Measurements from ENCODE around the gene TMEM178A. TPM values are rescaled to one million over a fixed set of nuclear protein-coding genes. Genes with fewer than 3 reads are reported as not detected.
A peak's percentile ranks its signal among the peaks of the same experiment; 100 is the strongest.

TMEM178A gene
- total RNA-seq, 1 experiment from 2014 or later = 7.5 TPM

GRCh38 chr2:39666491-39667101 lies 879 bp downstream of the TMEM178A start:
- Histone ChIP-seq H3K4ac (ENCODE audit: low read depth, low read length) (no peak overlapping the region), H3K27me3 (ENCODE audit: insufficient read depth, low read length) (peaks cover 6% of the 10 kb centered on the region; the same call in 1 of the 2 replicates)
- H3K27ac Mint-ChIP-seq = peak overlapping the region in 1 of 3 experiments; percentile 82; a peak in 2 of 7 replicates

More at GRCh38 chr2:39666491-39667101, 879 bp downstream of the TMEM178A start:
- peaks cover 4% of the 10 kb centered on the region; the same call in 1 of the 2 replicates for H3K79me2 ChIP-seq (ENCODE audit: insufficient read depth, low read length)
- H2BK120ac ChIP-seq (ENCODE audit: low read depth, low read length, poor library complexity, severe bottlenecking) = no peak overlapping the region
- H2BK20ac ChIP-seq (ENCODE audit: low read depth, low read length, poor library complexity, severe bottlenecking) = no peak overlapping the region
- H4K5ac ChIP-seq (ENCODE audit: insufficient read length, low read depth, low read length) = no peak overlapping the region
- no peak overlapping the region for H4K91ac ChIP-seq (ENCODE audit: insufficient read length, low read depth, low read length)
- Mint-ChIP-seq H3K36me3 (ENCODE audit: insufficient read depth in 1 of 3, low read depth in 3 of 3) (peaks cover 0 to 1% (median 0%) of the 10 kb centered on the region in 3 experiments; a peak in 2 of 7 replicates), H3K27me3 (ENCODE audit: low read depth) (peaks cover 37% of the 10 kb centered on the region), H3K4me3 (peak overlapping the region; percentile 81 to 96), H3K4me1 (peaks cover 26 to 34% of the 10 kb centered on the region in 2 experiments), H3K9me3 (no peaks in the 10 kb centered on the region; a peak in 1 of 5 replicates)
- DNase-seq = peak; percentile 32
- no peak overlapping the region for H3K56ac ChIP-seq (ENCODE audit: insufficient read length, low read depth, low read length)
- no peak overlapping the region for H3K9ac ChIP-seq (ENCODE audit: extremely low read depth, insufficient read length, low read length)
- TF ChIP-seq CTCF (conservative IDR thresholded peaks at IDR 0.05) = no peak
- no peaks in the 10 kb centered on the region for H4K20me1 ChIP-seq (ENCODE audit: control insufficient read depth, insufficient read depth, insufficient read length)
- peaks cover 7% of the 10 kb centered on the region for H3K4me1 ChIP-seq (ENCODE audit: insufficient read depth, low read length)
- H3K18ac ChIP-seq (ENCODE audit: insufficient read length, low read depth, low read length) = no peak overlapping the region
- H3K79me1 ChIP-seq (ENCODE audit: insufficient read depth, low read depth, low read length, poor library complexity, severe bottlenecking) = no peaks in the 10 kb centered on the region
- no peak overlapping the region for H3T11ph ChIP-seq (ENCODE audit: low read length)
- H3K23me2 ChIP-seq (ENCODE audit: insufficient read length, low read depth, low read length, poor library complexity, severe bottlenecking) = peaks cover 14% of the 10 kb centered on the region
- H4K8ac ChIP-seq (replicated peaks; ENCODE audit: insufficient read length, low read depth, low read length) = no peak overlapping the region
- peak overlapping the region; percentile 26 for H2AFZ ChIP-seq (ENCODE audit: low read length)
- no peak overlapping the region for H2AK5ac ChIP-seq (ENCODE audit: insufficient read length, low read length)
- no peak overlapping the region for H3K27ac ChIP-seq (ENCODE audit: insufficient read length, low read depth, low read length)
- no peak overlapping the region for H3K23ac ChIP-seq (ENCODE audit: insufficient read length, low read depth, low read length)
- no peak overlapping the region for H2BK5ac ChIP-seq (ENCODE audit: insufficient read length, low read length)
- peak overlapping the region; percentile 98 for H3K4me2 ChIP-seq (ENCODE audit: insufficient read depth, insufficient read length, low read length)
- H3K14ac ChIP-seq (ENCODE audit: insufficient read depth, low read length) = peak overlapping the region; percentile 37; the same call in 1 of the 2 replicates
- H2BK15ac ChIP-seq (ENCODE audit: low read depth, low read length) = no peak overlapping the region
- H2BK12ac ChIP-seq (ENCODE audit: insufficient read length, low read depth, low read length) = no peak overlapping the region
- WGBS (ENCODE audit: extremely low coverage, insufficient read length, low lambda C conversion rate) = no CpG with 5 or more reads among the region's 25 CpGs
- no peaks in the 10 kb centered on the region for H3K9me3 ChIP-seq (ENCODE audit: control insufficient read depth, low read depth, low read length)

Measured in H9 (cell line).